Keratinocyte (primary cell): ENCODE results near the gene TMEM200C. TPM values are rescaled to one million over a fixed set of nuclear protein-coding genes. Genes with fewer than 3 reads are reported as not detected.

Experiments used
- DNase-seq: peaks from one replicate; pipeline ENCODE4 v3.0.0-alpha.2; 2011; ENCODE audit warnings: low read depth, missing footprints, low spot score
- FAIRE-seq: peaks from 2 replicates; lab custom pipeline; 2011; peaks lifted over from hg19 to GRCh38; lab: Jason Lieb, UNC
- H2AFZ ChIP-seq: 2 replicates; pipeline ENCODE4 v1.6.0; 2012; ENCODE audit warnings: low read length, control low read depth, inconsistent platforms; ENCODE audit not compliant: control insufficient read depth
- H3K27ac ChIP-seq: 2 replicates; pipeline ENCODE4 v1.5.1; 2011; ENCODE audit warnings: low read length; ENCODE audit not compliant: control insufficient read depth, insufficient read depth
- H3K27me3 ChIP-seq: 3 replicates; pipeline ENCODE4 v1.6.0; 2011; ENCODE audit warnings: low read length; ENCODE audit not compliant: control insufficient read depth, insufficient read depth; ENCODE audit errors: extremely low read depth
- H3K36me3 ChIP-seq, 2 experiments: 2 replicates in 1 of 2; 3 replicates in 1 of 2; pipeline ENCODE4 v1.5.1; 2011; ENCODE audit warnings: low read length in 2 of 2, mild to moderate bottlenecking in 1 of 2; ENCODE audit not compliant: control insufficient read depth in 2 of 2, insufficient read depth in 2 of 2; ENCODE audit errors: extremely low read depth in 1 of 2
- H3K4me1 ChIP-seq: 3 replicates; pipeline ENCODE4 v1.5.1; 2011; ENCODE audit warnings: low read length; ENCODE audit not compliant: control insufficient read depth, insufficient read depth; ENCODE audit errors: extremely low read depth
- H3K4me2 ChIP-seq: 3 replicates; pipeline ENCODE4 v1.6.0; 2011; ENCODE audit warnings: low read depth, low read length; ENCODE audit not compliant: control insufficient read depth, insufficient read depth; ENCODE audit errors: extremely low read depth
- H3K4me3 ChIP-seq, 3 experiments: fragments of 200-600 bp in 1 of 3; sonication (generic) in 1 of 3; 2 replicates in 2 of 3; 3 replicates in 1 of 3; pipeline ENCODE4 v1.5.1; 2011 to 2016; ENCODE audit warnings: low read length in 3 of 3, mild to moderate bottlenecking in 3 of 3, control low read depth in 2 of 3, inconsistent platforms in 1 of 3, low read depth in 1 of 3, mixed read lengths in 1 of 3, mixed run types in 1 of 3, moderate library complexity in 1 of 3; ENCODE audit not compliant: control insufficient read depth in 2 of 3, insufficient read depth in 2 of 3; ENCODE audit errors: extremely low read depth in 1 of 3
- H3K79me2 ChIP-seq: 2 replicates; pipeline ENCODE4 v1.6.0; 2012; ENCODE audit warnings: low read length; ENCODE audit not compliant: control insufficient read depth, insufficient read depth
- H3K9ac ChIP-seq: 3 replicates; pipeline ENCODE4 v1.6.0; 2011; ENCODE audit warnings: low read length; ENCODE audit not compliant: control insufficient read depth, insufficient read depth; ENCODE audit errors: extremely low read depth
- H3K9me1 ChIP-seq: 3 replicates; pipeline ENCODE4 v1.6.0; 2011; ENCODE audit warnings: low read length; ENCODE audit not compliant: control insufficient read depth, insufficient read depth; ENCODE audit errors: extremely low read depth
- H3K9me3 ChIP-seq: 2 replicates; pipeline ENCODE4 v1.5.1; 2012; ENCODE audit warnings: low read depth, low read length; ENCODE audit not compliant: control insufficient read depth
- H4K20me1 ChIP-seq: 3 replicates; pipeline ENCODE4 v1.6.0; 2011; ENCODE audit warnings: low read length; ENCODE audit not compliant: control insufficient read depth, insufficient read depth; ENCODE audit errors: extremely low read depth
- CTCF ChIP-seq, 3 experiments: IDR thresholded peaks in 1 of 3; conservative IDR thresholded peaks in 1 of 3; optimal IDR thresholded peaks in 1 of 3; 2 replicates in 2 of 3; 3 replicates in 1 of 3; pipeline versions ENCODE3 to v1.5.1; 2011; ENCODE audit warnings: low read length in 3 of 3, mild to moderate bottlenecking in 3 of 3, moderate library complexity in 2 of 3, control low read depth in 1 of 3, inconsistent platforms in 1 of 3; ENCODE audit not compliant: insufficient read depth in 2 of 3; ENCODE audit errors: extremely low read depth in 1 of 3
- EZH2 ChIP-seq: IDR thresholded peaks from one replicate; pipeline ENCODE4 v1.6.1; 2012; ENCODE audit warnings: inconsistent platforms, mild to moderate bottlenecking, low read length, moderate library complexity
- dilution Hi-C: fragments of 300-500 bp; cut with MboI; formaldehyde crosslinking; loops from one replicate; pipeline ENCODE4 v1.7.0; 2020; ENCODE audit warnings: low sequenced_read_pairs; ENCODE audit not compliant: extremely low pct_ligation_motif_present
- polyA plus RNA-seq, 5 experiments: library from polyadenylated mRNA; depleted of rRNA in 3 of 5; stranded (reverse) in 3 of 5; stranded (forward) in 1 of 5; unstranded in 1 of 5; fragments of >200 nt; gene quantifications; 1 replicate in 1 of 5; 2 replicates in 3 of 5; 3 replicates in 1 of 5; pipeline versions ENCODE4 v1.2.1 to v1.2.3, GENCODE V29; 2011 to 2012; ENCODE audit warnings: missing spikeins in 2 of 5, low read depth in 1 of 5, low replicate concordance in 1 of 5

Gene TMEM200C
- polyA plus RNA-seq, 1 donor (not counting 4 experiments of a cell fraction or from before 2014, with no cell fraction given): not detected

DNA sequence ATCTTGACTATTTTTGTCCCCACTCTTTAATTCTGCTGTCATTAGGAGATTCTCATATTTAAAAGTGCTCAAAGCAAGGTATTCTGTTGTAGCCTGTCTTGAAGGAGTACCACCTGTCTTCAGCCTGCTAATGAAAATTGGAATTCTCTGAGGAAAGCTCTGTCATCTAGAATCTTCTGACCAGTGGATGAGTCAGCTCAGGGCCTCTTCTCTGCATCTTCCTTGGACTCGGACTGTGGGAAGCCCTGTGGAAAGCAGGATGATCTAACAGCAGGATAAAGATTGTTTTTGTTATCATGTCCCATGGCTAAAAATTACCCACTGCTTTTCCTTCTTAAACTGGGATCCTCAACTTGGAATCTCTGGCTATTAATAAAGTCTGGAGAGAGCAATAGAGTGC lies 18.7 kb upstream of the TMEM200C start:
- Histone ChIP-seq H3K9me3 (no peaks in the 10 kb centered on the region), H3K4me3 (no peak overlapping the region), H3K4me2 (no peak overlapping the region), H2AFZ (no peak overlapping the region), H3K9me1 (no peaks in the 10 kb centered on the region), H3K36me3 (no peaks in the 10 kb centered on the region), H3K4me1 (no peaks in the 10 kb centered on the region), H3K27ac (no peak overlapping the region), H4K20me1 (no peaks in the 10 kb centered on the region), H3K9ac (no peak overlapping the region), H3K27me3 (peaks cover 3% of the 10 kb centered on the region), H3K79me2 (no peaks in the 10 kb centered on the region)
- FAIRE-seq (no peak), DNase-seq (no peak)
- dilution Hi-C loops: no loop called here
- TF ChIP-seq CTCF (optimal IDR thresholded peaks at IDR 0.05 in 1 of 3, IDR thresholded peaks at IDR 0.05 in 1 of 3, conservative IDR thresholded peaks at IDR 0.05 in 1 of 3; ENCODE audit: extremely low read depth in 1 of 3, insufficient read depth in 2 of 3, low read length in 3 of 3) (no peak), EZH2 (no peak)

DNA sequence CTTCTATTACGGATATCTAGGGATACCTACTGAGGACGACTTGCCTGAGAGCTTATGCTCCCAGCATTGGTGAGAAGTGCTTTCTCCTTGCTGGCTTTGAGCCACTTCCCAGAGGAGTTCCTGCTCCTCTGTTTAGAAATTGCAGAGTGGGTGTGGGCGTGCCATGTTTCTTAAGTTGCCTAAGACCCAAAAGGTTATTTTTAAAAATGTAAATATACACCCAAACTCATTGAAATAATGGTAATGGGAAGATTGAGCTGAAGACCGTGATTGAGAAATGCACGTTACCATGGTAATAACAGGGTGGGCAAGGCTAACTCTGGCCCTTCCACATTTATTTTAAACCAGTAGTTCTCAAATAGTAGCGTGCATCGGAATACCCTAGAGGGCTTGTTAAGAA lies 17.2 kb upstream of the TMEM200C start:
- Histone ChIP-seq H3K4me3 (no peak overlapping the region), H3K27me3 (peaks cover 3% of the 10 kb centered on the region), H3K9ac (no peak overlapping the region), H3K9me1 (no peaks in the 10 kb centered on the region), H3K27ac (no peak overlapping the region), H3K4me1 (no peaks in the 10 kb centered on the region), H3K36me3 (no peaks in the 10 kb centered on the region), H3K4me2 (no peak overlapping the region), H3K9me3 (no peaks in the 10 kb centered on the region), H3K79me2 (no peaks in the 10 kb centered on the region), H4K20me1 (no peaks in the 10 kb centered on the region), H2AFZ (no peak overlapping the region)
- FAIRE-seq (no peak), DNase-seq (no peak)
- dilution Hi-C loops: no loop called here
- TF ChIP-seq CTCF (optimal IDR thresholded peaks at IDR 0.05 in 1 of 3, IDR thresholded peaks at IDR 0.05 in 1 of 3, conservative IDR thresholded peaks at IDR 0.05 in 1 of 3; ENCODE audit: extremely low read depth in 1 of 3, insufficient read depth in 2 of 3, low read length in 3 of 3) (no peak), EZH2 (no peak)
